Mesenchymal stem cell (in vitro differentiated cells and primary cell): ENCODE results near the gene CCNQ.

Experiments
- DNase-seq: peaks from one replicate; pipeline ENCODE4 v3.0.0-alpha.2; 2013
- H2AFZ ChIP-seq: one replicate; pipeline ENCODE4 v1.6.1; 2013; ENCODE audit warnings: low read depth, mild to moderate bottlenecking, control low read depth, inconsistent platforms, low read length, moderate library complexity
- H2AK5ac ChIP-seq: 2 replicates; pipeline ENCODE4 v1.6.1; 2013; ENCODE audit warnings: low read length, moderate library complexity, mild to moderate bottlenecking, inconsistent platforms; ENCODE audit not compliant: severe bottlenecking
- H2BK120ac ChIP-seq: one replicate; pipeline ENCODE4 v1.6.1; 2013; ENCODE audit warnings: low read depth, mild to moderate bottlenecking, inconsistent platforms, low read length, moderate library complexity
- H2BK12ac ChIP-seq, 2 experiments: one replicate each; pipeline ENCODE4 v1.6.1; 2013; ENCODE audit warnings: inconsistent platforms in 2 of 2, low read length in 2 of 2, mild to moderate bottlenecking in 2 of 2, moderate library complexity in 2 of 2, control low read depth in 1 of 2
- H2BK15ac ChIP-seq: one replicate; pipeline ENCODE4 v1.6.1; 2013; ENCODE audit warnings: mild to moderate bottlenecking, low read depth, inconsistent platforms; ENCODE audit not compliant: poor library complexity, severe bottlenecking
- H2BK5ac ChIP-seq: 2 replicates; pipeline ENCODE4 v1.6.1; 2013; ENCODE audit warnings: low read depth, mild to moderate bottlenecking, low read length, control low read depth, inconsistent platforms; ENCODE audit not compliant: poor library complexity, severe bottlenecking
- H3K14ac ChIP-seq, 2 experiments: one replicate each; pipeline ENCODE4 v1.6.1; 2013; ENCODE audit warnings: inconsistent platforms in 2 of 2, low read length in 2 of 2, control low read depth in 1 of 2, mild to moderate bottlenecking in 1 of 2, moderate library complexity in 1 of 2
- H3K18ac ChIP-seq, 2 experiments: one replicate each; pipeline ENCODE4 v1.6.1; 2013; ENCODE audit warnings: inconsistent platforms in 2 of 2, low read length in 2 of 2, control low read depth in 1 of 2, low read depth in 1 of 2, mild to moderate bottlenecking in 1 of 2
- H3K23ac ChIP-seq, 2 experiments: one replicate each; pipeline ENCODE4 v1.6.1; 2013; ENCODE audit warnings: inconsistent platforms in 2 of 2, low read length in 2 of 2, mild to moderate bottlenecking in 2 of 2, moderate library complexity in 2 of 2, control low read depth in 1 of 2
- H3K27ac ChIP-seq: 2 replicates; pipeline ENCODE4 v1.5.1; 2013; ENCODE audit warnings: mild to moderate bottlenecking, moderate library complexity, low read length, control low read depth, inconsistent platforms; ENCODE audit not compliant: poor library complexity, severe bottlenecking
- H3K27me3 ChIP-seq, 2 experiments: 2 replicates each; pipeline versions ENCODE4 v1.6.1 to v1.7.0; 2013; ENCODE audit warnings: low read length in 2 of 2, mild to moderate bottlenecking in 2 of 2, moderate library complexity in 2 of 2, control low read depth in 1 of 2, inconsistent platforms in 1 of 2; ENCODE audit not compliant: control insufficient read depth in 1 of 2, insufficient read depth in 1 of 2
- H3K36me3 ChIP-seq, 2 experiments: 2 replicates each; pipeline versions ENCODE4 v1.6.1 to v1.7.0; 2013; ENCODE audit warnings: low read length in 2 of 2, control low read depth in 1 of 2, inconsistent platforms in 1 of 2, low read depth in 1 of 2, mild to moderate bottlenecking in 1 of 2; ENCODE audit not compliant: insufficient read depth in 2 of 2, control insufficient read depth in 1 of 2
- H3K4ac ChIP-seq, 2 experiments: one replicate each; pipeline ENCODE4 v1.6.1; 2013; ENCODE audit warnings: inconsistent platforms in 2 of 2, low read length in 2 of 2, mild to moderate bottlenecking in 2 of 2, moderate library complexity in 2 of 2, control low read depth in 1 of 2, low read depth in 1 of 2
- H3K4me1 ChIP-seq: 2 replicates; pipeline ENCODE4 v1.6.1; 2013; ENCODE audit warnings: low read depth, low read length, control low read depth; ENCODE audit not compliant: control insufficient read depth, insufficient read depth
- H3K4me2 ChIP-seq: 2 replicates; pipeline ENCODE4 v1.6.1; 2013; ENCODE audit warnings: low read length, mild to moderate bottlenecking, inconsistent platforms; ENCODE audit not compliant: poor library complexity, severe bottlenecking
- H3K4me3 ChIP-seq, 2 experiments: 2 replicates each; pipeline versions ENCODE4 v1.5.1 to v1.7.0; 2013; ENCODE audit warnings: low read length in 2 of 2, mild to moderate bottlenecking in 2 of 2, control low read depth in 1 of 2, low read depth in 1 of 2; ENCODE audit not compliant: insufficient read depth in 1 of 2
- H3K79me1 ChIP-seq: replicated peaks from 2 replicates; pipeline ENCODE4 v1.6.1; 2013; ENCODE audit warnings: mild to moderate bottlenecking, control low read depth, low read length, inconsistent platforms; ENCODE audit not compliant: poor library complexity, severe bottlenecking
- H3K9ac ChIP-seq: 2 replicates; pipeline ENCODE4 v1.7.0; 2013; ENCODE audit warnings: mild to moderate bottlenecking, low read length, moderate library complexity
- H3K9me3 ChIP-seq: 2 replicates; pipeline ENCODE4 v1.7.0; 2013; ENCODE audit warnings: mild to moderate bottlenecking, low read length; ENCODE audit not compliant: control insufficient read depth
- H4K8ac ChIP-seq: one replicate; pipeline ENCODE4 v1.6.1; 2013; ENCODE audit warnings: inconsistent platforms, mild to moderate bottlenecking, low read length, moderate library complexity
- H4K91ac ChIP-seq: one replicate; pipeline ENCODE4 v1.6.1; 2013; ENCODE audit warnings: mild to moderate bottlenecking, low read length, inconsistent platforms
- WGBS: methylation state at CpG from one replicate; pipeline ENCODE4 v1.1.7; 2013; ENCODE audit warnings: mixed read lengths; 5-methylcytosine and 5-hydroxymethylcytosine counted together

Gene CCNQ

DNA sequence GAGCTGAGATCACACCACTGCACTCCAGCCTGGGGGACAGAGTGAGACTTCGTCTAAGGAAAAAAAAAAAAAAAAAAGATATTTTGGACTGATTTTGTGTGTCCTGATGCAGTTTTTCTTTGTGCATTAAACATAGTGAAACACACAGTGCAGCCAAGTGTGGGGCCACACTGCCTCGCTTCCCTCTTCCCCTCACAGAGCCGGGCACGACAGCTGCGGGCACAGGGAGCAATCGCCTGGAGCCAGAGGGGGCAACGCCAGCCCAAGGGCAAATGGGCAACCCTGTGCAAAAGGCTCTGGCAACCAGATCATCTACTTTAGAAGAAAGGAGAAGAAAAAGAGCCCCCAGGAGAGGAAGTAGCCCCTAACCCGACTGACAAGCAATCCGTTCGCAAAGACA is 13.5 kb upstream of the CCNQ start:
- H3K9ac ChIP-seq = no peak overlapping the region
- H3K4me3 ChIP-seq = no peak overlapping the region
- no peak overlapping the region for H3K27ac ChIP-seq
- peaks cover 3 to 78% of the 10 kb centered on the region in 2 experiments for H3K27me3 ChIP-seq
- H3K9me3 ChIP-seq = peaks cover 21% of the 10 kb centered on the region
- H2AK5ac ChIP-seq = no peak overlapping the region
- H3K4me1 ChIP-seq = peaks cover 12% of the 10 kb centered on the region
- H3K36me3 ChIP-seq = no peaks in the 10 kb centered on the region
- no peak overlapping the region for H3K23ac ChIP-seq
- no peaks in the 10 kb centered on the region for H3K79me1 ChIP-seq
- 75% methylated on average over 3 of the region's 10 CpGs for WGBS
- no peak overlapping the region for H2BK15ac ChIP-seq
- no peak overlapping the region for H4K8ac ChIP-seq
- H3K4ac ChIP-seq = no peak overlapping the region
- no peak overlapping the region for H3K18ac ChIP-seq
- H3K14ac ChIP-seq = no peak overlapping the region
- no peak overlapping the region for H2BK12ac ChIP-seq
- H4K91ac ChIP-seq = no peak overlapping the region
- no peak overlapping the region for H2BK120ac ChIP-seq
- H2AFZ ChIP-seq = no peak overlapping the region
- H2BK5ac ChIP-seq = no peak overlapping the region
- DNase-seq = no peak
- H3K4me2 ChIP-seq = no peak overlapping the region

DNA sequence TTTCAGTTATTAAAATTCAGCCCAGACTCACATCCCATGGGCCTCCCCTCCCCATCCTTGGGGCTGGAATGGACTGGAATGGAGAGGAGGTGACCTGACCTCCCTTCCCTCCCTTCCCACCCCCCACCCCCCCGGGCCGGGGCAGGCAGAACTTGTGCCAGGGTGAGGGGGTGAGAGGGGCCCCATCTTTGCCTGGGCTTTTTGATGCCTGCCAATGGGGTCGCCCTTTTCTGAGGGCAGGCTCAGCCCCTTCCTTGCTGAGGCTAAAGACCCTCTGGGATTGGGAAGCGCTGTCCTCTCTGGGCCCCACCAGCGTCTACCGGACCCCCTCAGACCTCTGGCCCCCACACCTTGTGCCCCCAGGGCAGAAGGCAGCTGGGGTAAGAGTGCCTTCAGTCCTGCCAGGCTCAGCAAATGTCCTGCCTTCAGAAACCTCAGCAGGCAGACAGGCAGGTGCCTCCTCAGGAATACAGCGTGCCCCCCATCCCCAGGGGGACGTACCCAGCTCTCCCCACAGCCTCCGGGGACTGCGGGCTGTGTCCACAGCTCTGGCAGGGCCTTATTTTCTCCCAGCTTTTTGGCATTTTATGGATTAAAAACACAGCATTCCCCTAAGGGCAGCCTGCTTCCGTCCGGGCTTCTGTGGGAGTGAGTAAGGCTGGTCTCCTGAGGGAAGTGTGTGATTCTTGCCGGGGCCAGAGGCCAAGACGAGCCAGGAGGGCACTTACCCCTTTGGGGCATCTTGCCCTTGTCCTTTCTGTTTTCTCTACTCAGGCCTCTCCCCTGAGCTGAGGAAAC is 12.6 kb upstream of the CCNQ start:
- Histone ChIP-seq H2BK120ac (no peak overlapping the region), H3K79me1 (no peaks in the 10 kb centered on the region), H3K9me3 (peaks cover 20% of the 10 kb centered on the region), H2AFZ (no peak overlapping the region), H3K14ac (no peak overlapping the region), H4K8ac (no peak overlapping the region), H3K4ac (no peak overlapping the region), H2BK12ac (no peak overlapping the region), H3K23ac (no peak overlapping the region), H3K4me2 (no peak overlapping the region), H3K27ac (no peak overlapping the region), H2AK5ac (no peak overlapping the region), H3K9ac (no peak overlapping the region), H3K4me1 (peaks cover 12% of the 10 kb centered on the region), H3K27me3 (peaks cover 3 to 78% of the 10 kb centered on the region in 2 experiments), H2BK15ac (no peak overlapping the region), H3K18ac (no peak overlapping the region), H3K4me3 (no peak overlapping the region), H4K91ac (no peak overlapping the region), H2BK5ac (no peak overlapping the region), H3K36me3 (no peaks in the 10 kb centered on the region)
- no peak for DNase-seq
- 88% methylated on average over 6 of the region's 14 CpGs for WGBS

DNA sequence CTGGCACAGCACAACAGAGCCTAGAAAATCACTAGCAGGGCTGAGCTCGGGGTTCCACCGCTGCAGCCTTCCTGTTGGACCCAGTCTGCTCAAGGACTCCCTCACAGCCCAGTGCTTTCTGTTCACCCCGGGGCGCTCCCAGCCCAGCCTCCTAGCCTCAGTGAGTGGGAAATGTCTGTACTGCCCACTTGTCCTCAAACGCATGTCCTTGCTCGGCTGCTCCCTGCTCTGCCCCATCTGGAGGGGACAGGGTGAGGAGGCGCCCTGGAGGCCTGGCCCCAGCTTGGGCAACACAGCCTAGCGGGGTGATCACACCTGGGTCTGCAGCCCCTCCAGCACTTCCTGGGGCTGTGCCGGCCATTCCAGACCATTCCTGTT is 11.9 kb upstream of the CCNQ start:
- Histone ChIP-seq H2BK5ac (no peak overlapping the region), H3K9me3 (peaks cover 18% of the 10 kb centered on the region), H3K4me3 (no peak overlapping the region), H3K79me1 (no peaks in the 10 kb centered on the region), H2BK120ac (no peak overlapping the region), H3K9ac (no peak overlapping the region), H4K91ac (no peak overlapping the region), H2AK5ac (no peak overlapping the region), H3K36me3 (no peaks in the 10 kb centered on the region), H3K27ac (no peak overlapping the region), H3K14ac (no peak overlapping the region), H3K27me3 (peaks cover 3 to 78% of the 10 kb centered on the region in 2 experiments), H3K4ac (no peak overlapping the region), H4K8ac (no peak overlapping the region), H3K23ac (no peak overlapping the region), H2AFZ (peak overlapping the region; percentile 29), H3K4me2 (no peak overlapping the region), H3K18ac (no peak overlapping the region), H2BK12ac (no peak overlapping the region), H3K4me1 (peaks cover 12% of the 10 kb centered on the region), H2BK15ac (no peak overlapping the region)
- WGBS = 82% methylated on average over 7 of the region's 9 CpGs
- DNase-seq = no peak

DNA sequence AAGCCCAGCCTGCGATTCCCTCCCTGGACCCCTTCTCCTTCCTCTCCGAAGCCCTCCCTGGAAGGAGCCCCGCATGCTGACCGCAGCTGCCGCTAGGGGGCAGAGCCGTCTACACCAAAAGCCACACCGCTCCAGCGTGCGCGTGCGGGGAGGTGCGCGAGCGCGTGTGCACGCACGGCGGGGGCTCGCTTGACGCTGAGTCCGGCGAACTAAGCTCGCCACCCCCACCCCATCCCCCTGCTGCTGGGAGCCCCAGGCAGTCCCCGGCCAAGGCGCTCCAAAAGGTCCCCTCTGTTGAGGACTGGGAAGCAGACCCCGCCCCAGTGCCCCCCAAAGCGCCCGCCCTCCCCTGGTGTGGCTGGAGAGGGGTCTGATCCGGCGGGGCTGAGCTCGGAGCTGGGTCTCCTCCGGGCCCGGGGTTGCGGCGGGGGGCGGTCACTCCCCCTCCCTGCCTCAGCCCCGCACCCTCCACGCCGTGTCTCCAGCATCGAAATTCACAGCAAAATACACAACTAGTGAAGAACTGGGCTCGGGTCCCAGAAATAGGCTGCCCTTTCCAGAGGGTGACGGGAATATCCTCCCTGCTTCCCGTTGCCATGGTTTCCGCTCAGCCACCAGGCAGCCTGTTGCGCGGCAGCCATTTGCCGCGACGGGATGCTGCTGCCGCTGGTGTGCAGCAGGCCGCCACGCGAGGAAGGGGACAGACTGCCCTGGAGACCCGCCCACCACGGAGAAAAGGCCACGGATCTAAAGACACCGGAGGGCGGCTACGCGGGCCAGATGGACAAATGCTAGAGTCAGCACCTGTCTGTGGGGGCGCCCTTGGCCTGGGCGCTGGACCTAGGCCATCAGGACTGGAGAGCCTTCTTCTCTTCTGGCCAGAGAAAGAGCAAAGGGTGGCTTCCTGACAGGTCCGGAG is 11.2 kb upstream of the CCNQ start:
- no peak overlapping the region for H2BK15ac ChIP-seq
- no peak overlapping the region for H2BK120ac ChIP-seq
- peaks cover 16% of the 10 kb centered on the region for H3K9me3 ChIP-seq
- no peak overlapping the region for H3K9ac ChIP-seq
- H3K14ac ChIP-seq = no peak overlapping the region
- WGBS = 6% methylated on average over 28 of the region's 63 CpGs
- no peak overlapping the region for H2AK5ac ChIP-seq
- no peak overlapping the region for H2BK5ac ChIP-seq
- peak overlapping the region; percentile 42 to 62 for H3K4me3 ChIP-seq
- H3K4ac ChIP-seq = no peak overlapping the region
- H3K27me3 ChIP-seq = peaks cover 3 to 75% of the 10 kb centered on the region in 2 experiments
- H4K91ac ChIP-seq = no peak overlapping the region
- H3K18ac ChIP-seq = no peak overlapping the region
- no peak overlapping the region for H3K23ac ChIP-seq
- no peak overlapping the region for H2BK12ac ChIP-seq
- no peak overlapping the region for H3K27ac ChIP-seq
- peak overlapping the region; percentile 28 for H4K8ac ChIP-seq
- peaks cover 12% of the 10 kb centered on the region for H3K4me1 ChIP-seq
- peak; percentile 67 for DNase-seq
- H3K4me2 ChIP-seq = peak overlapping the region; percentile 75
- H2AFZ ChIP-seq = peak overlapping the region; percentile 29
- no peaks in the 10 kb centered on the region for H3K79me1 ChIP-seq
- no peaks in the 10 kb centered on the region for H3K36me3 ChIP-seq
